ENCODE results near the gene SH3GL2. TPM values are rescaled to one million over a fixed set of nuclear protein-coding genes. Genes with fewer than 3 reads are reported as not detected.

The SH3GL2 gene
- total RNA-seq, 1 donor, result 0.43 TPM

DNA sequence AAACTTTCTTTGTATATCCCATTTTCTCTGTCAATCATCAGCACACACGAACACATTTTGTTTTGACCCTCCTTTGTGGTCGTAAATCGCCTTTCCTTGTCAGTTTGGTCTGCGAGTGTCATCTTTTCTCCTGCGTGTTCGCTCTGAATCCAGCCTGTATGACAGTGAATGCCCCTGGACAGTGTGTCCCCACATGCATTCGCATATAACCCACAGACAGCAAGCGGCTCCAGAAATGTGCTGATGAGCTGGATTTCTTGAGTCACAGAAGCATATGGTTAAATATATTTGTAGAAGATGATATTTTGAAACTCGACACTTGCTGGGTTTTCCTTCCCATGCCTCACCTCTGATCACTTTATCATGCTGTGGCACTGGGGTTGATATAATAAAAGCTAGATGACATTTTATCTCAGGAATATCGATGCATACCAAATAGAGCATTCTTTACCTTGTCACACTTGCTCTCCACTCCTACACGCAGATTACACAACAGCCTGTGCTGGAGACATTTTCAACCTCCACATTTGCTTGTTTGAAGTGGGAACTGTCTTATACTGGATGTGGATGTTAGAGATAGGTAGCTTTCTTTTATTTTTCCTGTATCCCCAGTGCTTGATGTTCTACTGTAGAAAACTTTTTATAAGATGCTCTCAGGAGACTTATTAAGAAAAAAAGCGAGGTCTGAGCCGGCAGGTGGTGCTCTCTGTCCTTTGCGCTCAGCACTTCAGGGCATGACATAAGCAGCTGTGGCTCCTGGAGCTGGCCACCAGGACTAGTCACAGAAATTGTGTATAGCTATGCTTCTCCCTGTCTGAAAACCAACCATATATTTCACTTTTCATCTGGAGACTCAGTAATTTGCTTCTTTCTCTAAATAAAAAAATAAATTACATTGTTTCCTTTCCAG, 215.1 kb downstream of the SH3GL2 start:
- TF ChIP-seq, protein P1, sequence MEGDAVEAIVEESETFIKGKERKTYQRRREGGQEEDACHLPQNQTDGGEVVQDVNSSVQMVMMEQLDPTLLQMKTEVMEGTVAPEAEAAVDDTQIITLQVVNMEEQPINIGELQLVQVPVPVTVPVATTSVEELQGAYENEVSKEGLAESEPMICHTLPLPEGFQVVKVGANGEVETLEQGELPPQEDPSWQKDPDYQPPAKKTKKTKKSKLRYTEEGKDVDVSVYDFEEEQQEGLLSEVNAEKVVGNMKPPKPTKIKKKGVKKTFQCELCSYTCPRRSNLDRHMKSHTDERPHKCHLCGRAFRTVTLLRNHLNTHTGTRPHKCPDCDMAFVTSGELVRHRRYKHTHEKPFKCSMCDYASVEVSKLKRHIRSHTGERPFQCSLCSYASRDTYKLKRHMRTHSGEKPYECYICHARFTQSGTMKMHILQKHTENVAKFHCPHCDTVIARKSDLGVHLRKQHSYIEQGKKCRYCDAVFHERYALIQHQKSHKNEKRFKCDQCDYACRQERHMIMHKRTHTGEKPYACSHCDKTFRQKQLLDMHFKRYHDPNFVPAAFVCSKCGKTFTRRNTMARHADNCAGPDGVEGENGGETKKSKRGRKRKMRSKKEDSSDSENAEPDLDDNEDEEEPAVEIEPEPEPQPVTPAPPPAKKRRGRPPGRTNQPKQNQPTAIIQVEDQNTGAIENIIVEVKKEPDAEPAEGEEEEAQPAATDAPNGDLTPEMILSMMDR (IDR thresholded peaks at IDR 0.05; ENCODE audit: insufficient read depth, low read depth, low read length), result no peak
- DNase-seq (ENCODE audit: low read depth), result peak; percentile 2

DNA sequence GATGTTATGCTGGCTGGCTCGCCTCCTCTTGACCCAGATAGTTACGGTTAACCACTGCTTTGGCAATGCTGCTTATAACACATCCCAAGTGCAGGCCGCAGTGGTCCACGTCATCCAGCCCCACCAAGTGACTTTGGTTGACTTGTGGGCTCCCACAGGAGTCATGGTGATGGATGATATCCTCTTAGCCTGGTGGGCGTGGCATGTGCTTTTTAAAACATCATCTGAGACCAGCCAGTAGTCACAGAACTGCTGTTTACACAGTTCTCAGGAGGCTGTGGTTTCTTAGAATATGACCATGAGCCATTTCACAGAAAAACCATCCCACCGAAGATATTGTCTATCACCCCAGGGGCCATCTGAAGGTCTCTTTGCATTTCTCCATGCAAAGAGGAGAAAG, 216.9 kb downstream of the SH3GL2 start:
- TF ChIP-seq, protein P1 (IDR thresholded peaks at IDR 0.05; ENCODE audit: insufficient read depth, low read depth, low read length), result no peak
- DNase-seq (ENCODE audit: low read depth), result no peak
- H3K4me3 ChIP-seq (ENCODE audit: low read depth, low read length), result no peak overlapping the region

More for the DNA sequence above, 215.1 kb downstream of the SH3GL2 start:
- H3K4me3 ChIP-seq (ENCODE audit: low read depth, low read length), result no peak overlapping the region

DNA sequence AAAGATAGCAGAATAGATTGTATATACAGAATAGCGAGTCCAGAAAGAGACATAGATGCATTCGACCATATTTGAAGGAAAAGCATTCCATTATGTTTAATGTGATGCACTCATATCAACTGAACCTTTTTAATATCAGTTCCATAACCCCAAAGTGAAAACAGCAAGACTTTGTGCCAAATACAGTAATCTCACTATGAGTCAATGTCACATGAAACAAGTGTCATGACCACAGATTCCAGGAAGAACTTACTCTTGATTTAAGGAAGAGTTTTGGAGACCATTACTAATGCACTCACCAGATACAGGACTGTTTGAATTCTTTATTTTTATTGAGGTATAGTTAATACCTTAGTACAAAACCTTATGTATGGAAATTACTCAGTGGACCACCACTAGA, 220.5 kb downstream of the SH3GL2 start:
- TF ChIP-seq, protein P1 (IDR thresholded peaks at IDR 0.05; ENCODE audit: insufficient read depth, low read depth, low read length), result no peak
- H3K4me3 ChIP-seq (ENCODE audit: low read depth, low read length), result no peak overlapping the region
- DNase-seq (ENCODE audit: low read depth), result peak; percentile 12

DNA sequence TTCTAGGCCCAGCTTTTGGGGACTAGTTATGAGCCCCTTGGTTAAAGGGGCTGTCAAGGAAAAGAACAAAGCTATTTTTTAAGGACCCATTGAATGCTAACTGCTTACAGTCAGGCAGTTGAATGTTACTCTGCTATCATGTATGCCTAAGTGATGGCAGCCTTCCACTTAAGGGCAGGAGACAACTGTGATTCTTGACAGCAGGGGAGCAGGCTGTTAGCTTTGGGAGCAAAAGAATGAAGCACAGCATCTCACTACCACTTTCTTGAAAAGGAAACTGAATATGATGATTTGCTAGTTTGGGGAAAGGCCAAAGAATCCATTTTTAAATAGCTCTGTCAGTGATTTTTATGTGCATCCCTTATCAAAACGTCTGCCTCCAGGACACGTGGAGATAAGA, 221.6 kb downstream of the SH3GL2 start:
- TF ChIP-seq, protein P1 (IDR thresholded peaks at IDR 0.05; ENCODE audit: insufficient read depth, low read depth, low read length), result no peak
- DNase-seq (ENCODE audit: low read depth), result no peak

DNA sequence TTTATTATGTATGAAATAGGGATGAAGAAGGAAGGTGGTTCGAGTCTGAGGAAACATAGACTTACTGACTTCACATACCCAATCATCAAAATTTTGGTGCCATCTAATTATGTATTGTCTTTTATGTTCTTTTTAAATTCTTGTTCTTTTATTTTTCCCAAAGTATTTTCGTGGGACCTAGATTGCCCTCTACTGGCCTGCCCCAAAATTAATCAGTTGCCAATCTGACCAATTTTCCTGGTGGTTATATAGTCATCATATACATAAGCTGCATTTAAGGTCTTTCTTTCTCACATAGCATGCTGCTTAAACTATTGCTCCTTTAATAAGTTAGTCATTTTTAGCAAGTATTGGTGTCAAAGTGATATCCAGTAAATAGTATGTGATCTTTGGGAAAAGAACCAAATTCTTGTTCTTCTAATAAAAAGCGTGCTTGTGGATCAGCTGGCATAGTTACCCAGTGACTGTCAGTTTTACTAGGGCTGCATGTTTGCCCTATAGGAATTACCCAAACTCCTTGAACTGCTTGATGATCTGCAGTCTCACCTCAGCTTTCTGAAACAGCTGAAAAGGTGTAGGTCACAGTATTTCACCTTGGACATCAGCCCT, 223.5 kb downstream of the SH3GL2 start:
- TF ChIP-seq, protein P1 (IDR thresholded peaks at IDR 0.05; ENCODE audit: insufficient read depth, low read depth, low read length), result peak; percentile 59
- no peak overlapping the region for H3K4me3 ChIP-seq (ENCODE audit: low read depth, low read length)
- peak; percentile 21 for DNase-seq (ENCODE audit: low read depth)

More for the DNA sequence above, 221.6 kb downstream of the SH3GL2 start:
- H3K4me3 ChIP-seq (ENCODE audit: low read depth, low read length), result no peak overlapping the region

- TF ChIP-seq, protein P1 (IDR thresholded peaks at IDR 0.05; ENCODE audit: insufficient read depth, low read depth, low read length), result no peak
- H3K4me3 ChIP-seq (ENCODE audit: low read depth, low read length), result no peak overlapping the region
- no peak for DNase-seq (ENCODE audit: low read depth)
Measured at GRCh38 chr9:17807613-17808282, 228.9 kb downstream of the SH3GL2 start.

All from fibroblast of villous mesenchyme (primary cell).